Panc1 (cell line): ENCODE results near the gene MICAL1. TPM values are rescaled to one million over a fixed set of nuclear protein-coding genes. Genes with fewer than 3 reads are reported as not detected.

Experiments
- ATAC-seq: fragments of 200-7000 bp; cut with Tn5 transposase; 2 replicates; pipeline ENCODE4 v1.9.1; 2020; ENCODE audit warnings: mild to moderate bottlenecking, moderate library complexity
- BruUV-seq: library from RNA; stranded (reverse); fragments of 400-500 nt; replicated peaks from 2 replicates; lab custom pipeline; 2021; lab: Mats Ljungman, UMichigan
- CTCF ChIA-PET: fragments of 300-600 bp; sonication (Branson Sonifier 250); formaldehyde crosslinking; loops from one replicate; lab custom pipeline; 2022; ENCODE audit warnings: antibody characterized with exemption; lab: Charles Lee
- POLR2A ChIA-PET: fragments of 300-600 bp; sonication (Branson Sonifier 250); formaldehyde crosslinking; loops from one replicate; lab custom pipeline; 2022; ENCODE audit warnings: antibody characterized with exemption; lab: Charles Lee
- DNase-seq: peaks from one replicate; pipeline ENCODE4 v3.0.0-alpha.2; 2010; ENCODE audit warnings: low read depth, low spot score
- H3K27ac ChIP-seq: 2 replicates; pipeline ENCODE4 v1.5.1; 2011; ENCODE audit warnings: mild to moderate bottlenecking, low read length, inconsistent platforms
- H3K27me3 ChIP-seq: fragments of 200-500 bp; sonication (Bioruptor generic); 2 replicates; pipeline ENCODE4 v1.6.0; 2014; ENCODE audit warnings: low read length, inconsistent platforms; ENCODE audit not compliant: control insufficient read depth, insufficient read depth
- H3K36me3 ChIP-seq: fragments of 200-500 bp; sonication (Bioruptor generic); 2 replicates; pipeline ENCODE4 v1.5.1; 2014; ENCODE audit warnings: inconsistent platforms, mild to moderate bottlenecking, low read length, moderate library complexity; ENCODE audit not compliant: control insufficient read depth, insufficient read depth
- H3K4me1 ChIP-seq: 2 replicates; pipeline ENCODE4 v1.5.1; 2011; ENCODE audit warnings: inconsistent platforms, mild to moderate bottlenecking, low read length, moderate library complexity; ENCODE audit not compliant: control insufficient read depth, insufficient read depth
- H3K4me3 ChIP-seq, 2 experiments: 2 replicates each; pipeline ENCODE4 v1.5.1; 2011 to 2012; ENCODE audit warnings: low read depth in 2 of 2, low read length in 2 of 2, mild to moderate bottlenecking in 2 of 2, inconsistent platforms in 1 of 2, moderate library complexity in 1 of 2
- H3K9me3 ChIP-seq: fragments of 200-500 bp; sonication (Bioruptor generic); 2 replicates; pipeline ENCODE4 v1.5.1; 2014; ENCODE audit warnings: low read depth, mild to moderate bottlenecking, inconsistent platforms, low read length, moderate library complexity; ENCODE audit not compliant: control insufficient read depth, insufficient read depth
- CTCF ChIP-seq: fragments of 450-650 bp; IDR thresholded peaks from 2 replicates; pipeline ENCODE4 v1.5.1; 2017; ENCODE audit warnings: mild to moderate bottlenecking
- POLR2AphosphoS5 ChIP-seq: IDR thresholded peaks from 2 replicates; pipeline ENCODE4 v1.6.1; 2012; ENCODE audit warnings: mild to moderate bottlenecking, low read depth, low read length, moderate library complexity
- REST ChIP-seq, 2 experiments: IDR thresholded peaks; 2 replicates each; pipeline ENCODE4 v1.6.1; 2011 to 2012; ENCODE audit warnings: low read depth in 2 of 2, control low read depth in 1 of 2, low read length in 1 of 2, mild to moderate bottlenecking in 1 of 2, moderate library complexity in 1 of 2; ENCODE audit not compliant: insufficient read depth in 1 of 2
- SIN3A ChIP-seq: IDR thresholded peaks from 2 replicates; pipeline ENCODE4 v1.6.1; 2012; ENCODE audit warnings: low read depth, mild to moderate bottlenecking, low read length, moderate library complexity, borderline replicate concordance; ENCODE audit not compliant: insufficient read depth
- TCF7L2 ChIP-seq: IDR thresholded peaks from 2 replicates; pipeline ENCODE4 v1.6.1; 2011; ENCODE audit warnings: mild to moderate bottlenecking, low read depth, low read length, inconsistent platforms
- in situ Hi-C: cut with HindIII; loops from 2 replicates; pipeline ENCODE4 v1.10.0; 2016; ENCODE audit warnings: low sequenced_read_pairs, low pct_unique_long_range_greater_than_20kb
- intact Hi-C: fragments of 100-400 bp; cut with micrococcal nuclease; formaldehyde crosslinking; loops from one replicate; pipeline ENCODE4 v1.10.0; 2022; ENCODE audit not compliant: unreplicated experiment
- total RNA-seq: library from RNA; stranded (reverse); gene quantifications from one replicate; pipeline ENCODE4 v1.2.1, GENCODE V29; 2021; ENCODE audit not compliant: unreplicated experiment

MICAL1 gene
- total RNA-seq, 1 experiment from 2014 or later, result 64.5 TPM

- ChIA-PET CTCF (no interaction called here), POLR2A (no interaction called here)
- H3K4me1 ChIP-seq, result peaks cover 7% of the 10 kb centered on the region
- DNase-seq (no peak), ATAC-seq (no peak)
- H3K9me3 ChIP-seq, result no peaks in the 10 kb centered on the region
- intact Hi-C loops (no loop called here), in situ Hi-C loops (no loop called here)
- H3K27ac ChIP-seq, result no peak overlapping the region
- no peak for TF ChIP-seq REST (IDR thresholded peaks at IDR 0.05; ENCODE audit: insufficient read depth in 1 of 2, low read depth in 2 of 2, low read length in 1 of 2)
- no peak for TF ChIP-seq SIN3A
- TF ChIP-seq CTCF, result no peak
- H3K27me3 ChIP-seq, result no peaks in the 10 kb centered on the region
- no peak overlapping the region for H3K4me3 ChIP-seq
- BruUV-seq, result no TSS peak
- H3K36me3 ChIP-seq, result no peaks in the 10 kb centered on the region
These were observed 4.2 kb downstream of the MICAL1 start for GRCh38 chr6:109451376-109451775.

- Histone ChIP-seq H3K4me1 (peaks cover 6% of the 10 kb centered on the region), H3K4me3 (no peak overlapping the region), H3K9me3 (no peaks in the 10 kb centered on the region), H3K36me3 (no peaks in the 10 kb centered on the region), H3K27ac (no peak overlapping the region), H3K27me3 (no peaks in the 10 kb centered on the region)
- intact Hi-C loops, result no loop called here
- ATAC-seq (no peak), DNase-seq (no peak)
- CTCF ChIA-PET, result no interaction called here
- no TSS peak for BruUV-seq
- no peak for TF ChIP-seq SIN3A
- no peak for TF ChIP-seq CTCF
- no peak for TF ChIP-seq TCF7L2
- no peak for TF ChIP-seq POLR2AphosphoS5
- no peak for TF ChIP-seq REST (IDR thresholded peaks at IDR 0.05; ENCODE audit: insufficient read depth in 1 of 2, low read depth in 2 of 2, low read length in 1 of 2)
- in situ Hi-C loops, result no loop called here
- POLR2A ChIA-PET, result interaction anchor here (0.5 kb wide), 1 partner anchor 29 kb away, joined by 8 read pairs; no protein-coding TSS in a partner anchor
These were observed 4.8 kb downstream of the MICAL1 start for GRCh38 chr6:109450801-109451200.
